Natural killer cell treated with Interleukin-12 subunit alpha and Interleukin-12 subunit beta and Interleukin-15 and Interleukin-18, amount 100 ng/mL, for 72 hours (primary cell): ENCODE measurements around the gene DGCR8. TPM values are rescaled to one million over a fixed set of nuclear protein-coding genes. Genes with fewer than 3 reads are reported as not detected.

Experiments
- ATAC-seq, 2 donors: fragments of 150-1000 bp; cut with Tn5 transposase in 1 of 2; sonication (Bioruptor Pico), chemical (Tn5 transposase) in 1 of 2; 2 replicates each; pipeline ENCODE4 v1.10.0; 2021
- DNase-seq: peaks from one replicate; pipeline ENCODE4 v3.0.0; 2022; ENCODE audit warnings: low spot score
- H3K27ac Mint-ChIP-seq, 2 donors: 1 replicate in 1 of 2; 2 replicates in 1 of 2; pipeline ENCODE4 v1.8.0; 2022; ENCODE audit warnings: mixed read lengths in 2 of 2, mild to moderate bottlenecking in 1 of 2, moderate library complexity in 1 of 2
- H3K27me3 Mint-ChIP-seq, 2 donors: 1 replicate in 1 of 2; 2 replicates in 1 of 2; pipeline ENCODE4 v1.8.0; 2022; ENCODE audit warnings: mixed read lengths in 2 of 2
- H3K36me3 Mint-ChIP-seq: one replicate; pipeline ENCODE4 v1.8.0; 2022; ENCODE audit warnings: mixed read lengths
- H3K4me1 Mint-ChIP-seq, 2 donors: 1 replicate in 1 of 2; 2 replicates in 1 of 2; pipeline ENCODE4 v1.8.0; 2022; ENCODE audit warnings: low read depth in 2 of 2, mixed read lengths in 2 of 2, mild to moderate bottlenecking in 1 of 2
- H3K4me3 Mint-ChIP-seq: one replicate; pipeline ENCODE4 v1.8.0; 2022; ENCODE audit warnings: mixed read lengths
- H3K9me3 Mint-ChIP-seq: 2 replicates; pipeline ENCODE4 v1.8.0; 2022; ENCODE audit warnings: mixed read lengths
- total RNA-seq, 2 donors: library from RNA; stranded (reverse); gene quantifications; one replicate each; pipeline ENCODE4 v1.2.3, GENCODE V29; 2022

The DGCR8 gene
- total RNA-seq, 2 donors from 2014 or later = 60.1 to 89.5 TPM

DNA sequence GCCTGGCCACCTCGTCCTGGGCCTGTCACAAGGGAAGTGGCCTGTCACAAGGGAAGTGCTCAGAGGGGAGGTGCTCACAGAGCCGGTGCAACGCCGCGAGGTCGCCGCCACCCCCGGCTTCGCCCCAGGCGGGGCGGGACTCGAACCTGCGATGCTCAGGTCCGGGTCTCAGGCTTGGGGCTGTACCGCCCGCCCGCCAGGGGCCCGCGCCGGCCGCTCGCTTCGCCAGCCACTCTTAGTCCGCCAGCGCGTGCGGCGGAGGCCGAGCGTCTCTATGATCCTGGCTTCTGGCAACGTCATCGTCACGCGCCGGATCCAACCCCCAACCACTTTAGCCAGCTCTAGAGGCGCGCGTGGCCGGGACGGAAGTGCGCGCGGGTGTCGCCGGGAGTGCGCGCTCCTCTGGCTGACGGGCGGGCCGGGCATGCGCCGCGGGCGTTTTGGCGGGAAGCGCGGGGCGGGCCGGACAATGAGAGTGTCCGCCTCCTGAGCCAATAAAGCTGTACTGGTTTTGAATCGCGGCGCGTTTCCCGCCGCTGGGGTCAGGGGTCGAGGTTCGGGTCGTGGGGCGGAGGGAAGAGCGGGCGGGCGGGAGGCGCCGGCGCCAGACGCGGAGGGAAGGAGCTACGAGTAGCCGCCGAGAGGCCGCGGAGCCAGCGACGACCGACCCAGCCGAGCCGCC lies 37.1 kb downstream of the DGCR8 start, which contains the start of gene TRMT2A:
Gene TRMT2A, minus strand, starts transcription at position 276 of the 682 bp plus-strand sequence. CDS start 320 bp downstream, outside the sequence.
- Mint-ChIP-seq H3K27me3 (no peaks in the 10 kb centered on the region), H3K4me3 (peak within 1 kb of the TSS; percentile 88), H3K27ac (peak within 1 kb of the TSS; percentile 77 to 79), H3K9me3 (no peaks in the 10 kb centered on the region), H3K36me3 (peaks cover 6% of the 10 kb centered on the region), H3K4me1 (peaks cover 21 to 24% of the 10 kb centered on the region in 2 donors)
- peak; percentile 99 for DNase-seq
- peak; percentile 89 to 93 for ATAC-seq

DNA sequence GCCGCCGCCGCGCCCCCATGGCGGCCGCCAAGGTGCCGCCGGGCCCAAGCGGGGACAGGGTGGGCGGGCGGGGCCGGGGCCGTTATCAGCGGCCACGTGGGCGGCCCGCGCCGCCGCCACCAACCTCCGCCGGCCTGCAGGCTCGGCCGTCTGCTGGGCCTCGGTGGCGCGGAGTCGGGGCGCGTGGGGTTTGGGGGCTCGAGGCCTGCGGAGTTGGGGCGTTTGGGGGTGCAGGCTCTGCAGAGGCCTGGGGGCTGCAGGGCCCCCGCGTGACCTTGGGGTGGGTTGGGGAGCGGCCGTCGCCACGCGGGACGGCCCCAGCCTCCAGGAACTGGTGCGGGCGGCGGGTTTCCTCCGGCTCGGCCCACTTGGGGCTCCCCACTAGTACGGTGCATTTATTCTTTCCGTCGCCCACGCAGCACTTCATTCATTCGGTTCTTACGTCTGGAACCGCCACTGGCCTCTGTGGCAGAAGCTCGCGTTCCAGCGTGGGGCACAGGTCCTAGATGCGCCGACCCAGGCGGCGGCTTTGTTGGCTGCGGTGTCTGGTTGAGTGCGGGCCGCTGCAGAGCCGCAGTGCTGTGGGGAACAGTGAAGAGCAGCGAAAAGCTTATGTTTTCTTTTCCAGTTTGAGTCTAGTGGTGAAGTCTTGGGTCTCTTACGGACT lies 37.7 kb downstream of the DGCR8 start:
- Mint-ChIP-seq H3K9me3 (no peaks in the 10 kb centered on the region), H3K27me3 (no peaks in the 10 kb centered on the region), H3K4me1 (peaks cover 26 to 30% of the 10 kb centered on the region in 2 donors), H3K4me3 (peak overlapping the region; percentile 88), H3K36me3 (peaks cover 6% of the 10 kb centered on the region), H3K27ac (peak overlapping the region; percentile 77 to 79)
- peak; percentile 88 for DNase-seq
- peak; percentile 45 to 65 for ATAC-seq

DNA sequence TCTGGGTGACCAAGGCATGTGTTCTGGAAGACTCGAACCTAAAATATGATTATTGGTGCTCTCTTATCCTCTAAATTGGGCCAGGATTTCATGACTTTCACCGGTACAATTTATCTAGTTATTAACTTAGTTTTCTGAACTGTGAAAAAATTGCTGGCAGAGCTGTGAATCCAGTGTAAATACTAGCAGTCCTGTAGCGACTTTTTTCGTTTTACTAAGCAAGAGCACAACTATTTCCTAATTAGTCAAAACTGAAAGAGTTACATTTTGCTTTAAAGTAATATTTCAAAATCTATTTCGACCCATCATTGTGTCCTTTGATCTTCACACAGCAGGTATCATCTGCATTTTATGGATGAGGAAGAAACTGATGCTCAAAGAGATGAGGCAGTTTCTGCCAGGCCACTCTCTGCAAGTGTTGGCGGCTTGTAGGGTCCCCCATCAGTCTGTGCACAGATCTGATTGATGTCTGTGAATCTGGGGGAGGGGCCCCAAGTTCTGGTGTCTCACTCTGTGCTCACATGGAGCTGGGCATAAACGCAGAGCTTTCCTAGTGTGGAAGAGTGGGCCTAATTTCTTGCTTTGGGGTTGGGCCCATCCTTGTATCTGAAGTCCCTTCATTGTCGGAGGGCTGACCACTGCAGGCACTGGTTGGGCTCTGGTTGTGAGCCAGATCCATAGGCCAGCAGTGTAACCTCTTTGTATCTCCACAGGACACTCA lies 38.4 kb downstream of the DGCR8 start:
- H3K36me3 Mint-ChIP-seq = peaks cover 6% of the 10 kb centered on the region
- no peak for DNase-seq

DNA sequence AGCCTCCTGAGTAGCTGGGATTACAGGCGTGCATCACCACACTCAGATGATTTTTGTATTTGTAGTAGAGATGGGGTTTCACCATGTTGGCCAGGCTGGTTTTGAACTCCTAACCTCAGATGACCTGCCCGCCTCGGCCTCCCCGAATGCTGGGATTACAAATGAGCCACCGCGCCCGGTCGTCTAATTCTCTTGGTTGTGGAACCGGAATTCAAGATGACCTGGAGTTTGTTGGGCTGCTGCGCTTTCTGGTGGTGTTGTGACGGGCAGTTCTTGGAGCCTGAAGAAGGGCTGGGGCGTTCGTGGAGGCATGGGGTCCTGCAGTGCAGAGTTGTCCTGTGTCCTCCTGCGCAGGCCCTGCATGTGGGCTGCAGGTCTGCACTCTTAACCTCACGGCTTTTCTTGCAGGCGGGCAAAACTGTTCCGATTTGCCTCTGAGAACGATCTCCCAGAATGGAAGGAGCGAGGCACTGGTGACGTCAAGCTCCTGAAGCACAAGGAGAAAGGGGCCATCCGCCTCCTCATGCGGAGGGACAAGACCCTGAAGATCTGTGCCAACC lies 41.9 kb downstream of the DGCR8 start:
- ATAC-seq (no peak), DNase-seq (no peak)
- H3K27ac Mint-ChIP-seq = peak overlapping the region in 1 of 2 donors; percentile 35
- no peaks in the 10 kb centered on the region for H3K9me3 Mint-ChIP-seq
- H3K4me3 Mint-ChIP-seq = peak overlapping the region; percentile 27
- peaks cover 6% of the 10 kb centered on the region for H3K36me3 Mint-ChIP-seq
- H3K4me1 Mint-ChIP-seq = peaks cover 29 to 31% of the 10 kb centered on the region in 2 donors
- H3K27me3 Mint-ChIP-seq = no peaks in the 10 kb centered on the region

More for the DNA sequence above, 38.4 kb downstream of the DGCR8 start:
- no peak for ATAC-seq
- Mint-ChIP-seq H3K4me3 (peak overlapping the region; percentile 88), H3K27ac (peak overlapping the region; percentile 77 to 79), H3K27me3 (no peaks in the 10 kb centered on the region), H3K9me3 (no peaks in the 10 kb centered on the region), H3K4me1 (peaks cover 33 to 36% of the 10 kb centered on the region in 2 donors)

DNA sequence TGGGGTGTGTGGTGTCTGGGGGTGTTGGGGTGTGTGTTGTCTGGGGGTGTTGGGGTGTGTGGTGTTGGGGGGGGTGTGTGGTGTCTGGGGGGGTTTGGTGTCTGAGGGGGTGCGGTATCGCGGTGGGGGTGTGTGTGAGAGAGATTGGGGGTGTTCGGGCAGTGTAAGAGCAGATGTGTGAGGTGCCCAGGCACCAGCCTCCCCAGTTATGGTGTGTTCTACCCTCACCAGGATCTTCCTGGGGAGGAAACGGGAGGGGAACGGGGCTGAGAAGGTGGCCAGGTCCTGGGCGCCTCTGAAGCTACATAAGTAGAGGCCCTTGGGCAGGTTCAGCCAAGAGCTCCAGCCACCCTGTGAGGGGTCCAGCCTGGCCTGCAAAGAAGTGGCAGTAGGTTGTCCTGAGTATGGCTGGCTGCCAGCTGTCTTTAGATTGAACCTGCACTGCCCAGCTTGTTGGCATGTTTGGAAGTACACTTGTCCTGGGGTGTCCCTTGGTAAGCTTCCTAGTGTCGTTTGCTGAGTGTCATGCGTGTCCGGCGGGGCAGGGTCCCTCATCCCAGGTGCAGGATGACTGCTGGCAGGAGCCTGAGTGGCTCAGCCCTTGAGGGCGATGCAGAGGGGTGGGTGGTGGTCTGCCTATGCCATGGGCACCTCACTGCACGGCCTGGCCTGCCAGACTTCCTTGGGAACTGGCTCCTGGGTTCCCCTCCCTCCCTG lies 43.5 kb downstream of the DGCR8 start:
- ATAC-seq (no peak), DNase-seq (no peak)
- Mint-ChIP-seq H3K27ac (peak overlapping the region in 1 of 2 donors; percentile 58), H3K4me3 (no peak overlapping the region), H3K4me1 (peaks cover 23 to 30% of the 10 kb centered on the region in 2 donors), H3K27me3 (no peaks in the 10 kb centered on the region), H3K9me3 (no peaks in the 10 kb centered on the region), H3K36me3 (peaks cover 5% of the 10 kb centered on the region)

DNA sequence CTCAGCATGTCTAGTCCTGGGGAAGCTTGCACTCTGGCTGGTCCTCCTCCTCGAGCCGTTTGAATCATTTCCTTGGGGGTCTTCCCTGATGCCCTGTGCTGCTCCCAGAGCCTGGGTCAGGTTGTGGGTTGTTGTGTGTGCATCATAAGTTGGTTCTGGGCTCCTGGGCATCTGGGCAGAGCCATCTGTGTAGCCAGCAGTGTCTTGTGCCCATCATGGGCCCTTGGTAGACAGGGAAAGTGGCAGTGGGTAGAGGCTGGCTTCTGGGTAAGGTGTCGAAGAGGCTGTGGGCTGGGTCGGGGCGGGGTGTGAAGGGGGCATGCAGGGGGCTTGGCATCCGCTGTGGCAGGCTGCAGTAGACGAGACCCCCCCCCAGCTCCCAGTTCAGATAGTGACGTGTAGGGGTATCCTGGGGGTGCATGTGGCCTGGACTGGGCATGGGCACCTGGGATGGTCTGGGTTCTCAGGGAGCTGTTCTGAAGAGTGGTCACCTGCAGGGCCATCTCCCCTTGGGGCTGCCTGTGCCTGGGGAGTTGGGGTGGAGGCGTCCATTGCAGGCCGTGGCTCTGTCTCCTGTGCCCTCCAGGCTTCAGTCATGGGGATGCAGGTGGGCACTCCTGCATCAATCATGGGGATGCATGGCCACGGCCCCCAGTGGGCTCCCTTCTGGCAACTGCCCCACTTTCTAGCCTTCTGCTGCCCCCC lies 44.2 kb downstream of the DGCR8 start:
- Mint-ChIP-seq H3K4me3 (no peak overlapping the region), H3K36me3 (no peaks in the 10 kb centered on the region), H3K4me1 (peaks cover 17 to 25% of the 10 kb centered on the region in 2 donors), H3K27ac (no peak overlapping the region), H3K27me3 (no peaks in the 10 kb centered on the region), H3K9me3 (no peaks in the 10 kb centered on the region)
- DNase-seq (no peak), ATAC-seq (no peak)

DNA sequence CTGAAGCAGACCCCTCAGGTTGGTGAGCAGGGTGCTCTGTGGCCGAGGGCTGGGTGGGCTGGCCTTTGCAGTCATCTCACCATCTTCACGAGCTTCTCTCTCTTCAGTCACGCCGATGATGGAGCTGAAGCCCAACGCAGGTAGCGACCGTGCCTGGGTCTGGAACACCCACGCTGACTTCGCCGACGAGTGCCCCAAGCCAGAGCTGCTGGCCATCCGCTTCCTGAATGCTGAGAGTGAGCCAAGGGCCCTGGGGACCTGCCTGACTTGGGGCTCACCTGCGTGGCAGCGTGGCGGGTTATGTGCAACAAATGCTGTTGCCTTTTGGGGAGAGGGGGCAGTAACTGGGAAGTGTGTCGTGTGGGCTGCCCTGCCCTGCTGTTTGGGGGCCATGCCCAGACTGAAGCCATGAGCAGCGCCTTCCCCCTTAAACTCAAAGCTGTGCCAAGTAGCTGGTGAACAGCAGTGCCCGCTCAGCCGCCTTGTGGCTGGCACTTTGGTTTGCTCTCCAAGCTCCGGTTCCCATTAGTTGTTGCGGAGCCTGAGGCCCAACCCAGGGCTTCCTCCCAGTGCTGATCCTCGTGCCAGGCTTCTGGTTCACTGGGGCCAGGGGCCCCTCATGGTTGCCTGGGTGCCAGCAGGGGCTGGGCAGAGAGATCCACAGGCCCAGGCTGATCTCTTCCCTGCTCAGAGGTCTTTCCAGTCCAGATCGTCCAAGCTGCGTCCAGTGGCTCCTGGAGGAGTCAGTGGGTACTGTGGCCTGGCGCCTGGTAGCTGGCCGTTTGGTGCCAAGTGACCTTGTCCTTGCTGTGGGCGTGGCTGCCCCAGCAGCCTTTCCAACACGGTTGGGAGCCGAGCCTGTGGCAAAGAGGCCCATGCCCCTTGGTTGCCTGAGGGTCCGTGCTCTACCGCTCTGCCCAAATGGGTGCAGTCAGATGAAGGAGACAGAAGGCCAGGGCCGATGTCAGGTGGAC lies 45.4 kb downstream of the DGCR8 start:
- Mint-ChIP-seq H3K4me1 (peaks cover 17 to 25% of the 10 kb centered on the region in 2 donors), H3K36me3 (no peaks in the 10 kb centered on the region), H3K4me3 (no peak overlapping the region), H3K27me3 (no peaks in the 10 kb centered on the region), H3K27ac (no peak overlapping the region), H3K9me3 (no peaks in the 10 kb centered on the region)
- ATAC-seq (no peak), DNase-seq (no peak)

DNA sequence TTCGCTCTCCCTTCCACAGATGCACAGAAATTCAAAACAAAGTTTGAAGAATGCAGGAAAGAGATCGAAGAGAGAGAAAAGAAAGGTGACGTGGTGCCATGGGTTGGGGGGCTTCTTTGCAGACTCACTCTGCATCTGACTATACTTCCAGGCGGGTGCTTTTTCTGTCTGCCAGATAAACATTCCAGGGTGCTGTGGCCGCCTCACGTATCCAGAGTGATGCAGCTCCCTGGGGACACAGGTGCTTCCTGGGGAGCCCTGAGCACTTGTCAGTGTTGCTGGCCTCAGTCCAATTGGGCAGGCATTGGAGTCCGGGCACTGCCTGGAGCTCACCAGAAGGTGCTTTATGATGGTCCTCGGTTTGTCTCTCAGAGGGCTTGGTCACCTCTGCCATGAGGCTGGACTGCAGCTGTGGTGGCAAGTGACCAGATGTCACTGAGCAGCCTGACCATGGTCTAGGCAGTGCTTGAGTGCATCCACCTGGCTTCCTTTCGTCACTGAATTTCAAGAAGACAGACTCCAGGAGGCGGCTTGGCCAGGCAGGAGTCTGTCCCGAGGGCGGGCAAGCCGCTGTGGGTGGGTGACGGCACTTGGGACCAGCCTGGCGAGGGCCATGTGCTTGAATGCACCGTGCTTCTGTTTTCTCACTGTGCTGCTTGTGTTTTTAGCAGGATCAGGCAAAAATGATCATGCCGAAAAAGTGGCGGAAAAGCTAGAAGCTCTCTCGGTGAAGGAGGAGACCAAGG lies 46.4 kb downstream of the DGCR8 start:
- Mint-ChIP-seq H3K27me3 (no peaks in the 10 kb centered on the region), H3K36me3 (no peaks in the 10 kb centered on the region), H3K4me1 (peaks cover 17 to 23% of the 10 kb centered on the region in 2 donors), H3K9me3 (no peaks in the 10 kb centered on the region), H3K27ac (no peak overlapping the region), H3K4me3 (no peak overlapping the region)
- no peak for DNase-seq
- ATAC-seq = no peak

DNA sequence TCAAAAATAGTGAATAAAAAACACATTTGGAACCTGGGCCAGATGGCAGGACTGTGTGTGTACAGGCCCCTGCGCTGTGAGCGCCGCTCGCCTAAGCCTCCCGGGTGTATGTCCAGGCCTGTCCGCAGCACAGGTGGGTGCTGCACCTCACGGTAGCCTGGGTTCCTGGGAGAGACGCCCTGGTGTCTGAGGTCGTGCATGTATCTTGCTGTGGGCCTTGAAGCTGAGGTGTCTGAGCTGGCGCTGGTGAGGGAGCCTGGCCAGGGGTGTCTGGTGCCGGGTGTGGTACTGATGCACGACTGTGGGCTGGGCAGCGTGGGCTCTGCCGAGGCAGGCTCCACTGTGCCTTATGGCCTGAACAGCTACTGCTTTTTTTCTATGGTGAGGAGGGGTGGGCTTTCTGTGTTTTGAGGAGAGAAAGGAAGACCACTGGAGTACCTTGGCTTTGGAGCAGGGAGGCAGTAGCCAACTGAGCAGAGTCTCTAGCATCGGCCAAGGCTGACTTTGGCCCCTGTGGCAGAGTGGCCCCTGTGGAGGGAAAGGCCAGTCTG lies 47.4 kb downstream of the DGCR8 start:
- DNase-seq = no peak
- no peaks in the 10 kb centered on the region for H3K27me3 Mint-ChIP-seq
- no peak for ATAC-seq
- peaks cover 12 to 17% of the 10 kb centered on the region in 2 donors for H3K4me1 Mint-ChIP-seq
- no peak overlapping the region for H3K4me3 Mint-ChIP-seq
- H3K9me3 Mint-ChIP-seq = no peaks in the 10 kb centered on the region
- H3K36me3 Mint-ChIP-seq = no peaks in the 10 kb centered on the region
- no peak overlapping the region for H3K27ac Mint-ChIP-seq

DNA sequence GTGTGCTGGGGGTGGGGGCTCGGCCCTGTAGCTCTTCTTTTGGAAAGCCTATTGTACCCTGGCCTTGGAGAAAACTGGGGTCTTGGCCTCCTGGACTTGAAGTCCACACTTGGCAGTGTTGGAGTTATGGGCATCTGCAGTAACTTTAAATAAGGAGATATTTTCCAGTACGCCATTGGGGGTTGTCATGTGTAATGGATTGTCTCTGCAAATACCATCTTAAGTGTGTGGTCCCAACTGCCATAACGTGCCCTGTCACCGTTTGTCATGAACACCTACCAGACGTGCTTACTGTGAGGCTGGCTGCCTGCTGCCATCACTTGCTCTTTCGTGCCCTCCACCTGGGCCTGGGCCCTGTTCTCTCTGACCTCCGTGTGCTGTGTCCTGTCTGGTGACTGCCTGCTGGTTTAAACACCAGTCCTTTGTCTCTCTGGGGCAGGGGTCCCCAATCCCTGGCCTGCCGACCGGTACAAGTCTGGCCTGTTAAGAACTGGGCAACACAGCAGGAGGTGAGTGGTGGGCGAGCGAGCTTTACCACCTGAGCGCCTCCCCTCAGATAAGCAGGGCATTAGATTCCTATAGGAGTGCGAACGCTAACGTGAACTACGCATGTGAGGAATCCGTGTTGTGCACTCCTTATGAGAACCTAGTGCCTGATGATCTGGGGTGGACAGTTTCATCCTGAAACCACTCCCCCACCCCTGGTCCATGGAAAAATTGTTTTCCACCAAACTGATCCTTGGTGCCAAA lies 48.0 kb downstream of the DGCR8 start:
- DNase-seq (no peak), ATAC-seq (no peak)
- H3K27me3 Mint-ChIP-seq = no peaks in the 10 kb centered on the region
- peaks cover 5 to 13% of the 10 kb centered on the region in 2 donors for H3K4me1 Mint-ChIP-seq
- H3K9me3 Mint-ChIP-seq = no peaks in the 10 kb centered on the region
- no peak overlapping the region for H3K27ac Mint-ChIP-seq
- no peaks in the 10 kb centered on the region for H3K36me3 Mint-ChIP-seq
- no peak overlapping the region for H3K4me3 Mint-ChIP-seq

DNA sequence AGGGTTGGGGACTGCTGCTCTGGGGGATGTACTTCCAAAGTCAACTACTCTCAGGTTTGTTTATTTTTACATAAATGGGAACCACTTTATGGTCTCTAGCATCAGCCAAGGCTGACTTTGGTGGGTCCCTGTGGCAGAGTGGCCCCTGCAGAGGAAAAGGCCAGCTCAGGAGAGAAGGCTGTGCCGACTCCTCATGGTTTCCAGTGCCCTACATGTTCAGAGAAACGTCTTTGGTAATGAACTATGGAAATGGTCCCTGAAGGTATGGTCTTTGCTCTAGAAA lies 48.5 kb downstream of the DGCR8 start:
- Mint-ChIP-seq H3K9me3 (no peaks in the 10 kb centered on the region), H3K27ac (no peak overlapping the region), H3K4me1 (peaks cover under 1 to 11% of the 10 kb centered on the region in 2 donors), H3K36me3 (no peaks in the 10 kb centered on the region), H3K27me3 (no peaks in the 10 kb centered on the region), H3K4me3 (no peak overlapping the region)
- DNase-seq (no peak), ATAC-seq (no peak)
